ENCODE measurements around the gene OR51G1.
"Not testable (repeated sequence)": the region's sequence is repeated elsewhere in the genome, so short reads cannot be mapped to it uniquely, and the experiment has no call there.

Gene OR51G1
- long read RNA-seq = 0 reads

GRCh38 chr11:4924239-4924638 is at the start of gene OR51G1:
OR51G1 (minus strand) TSS chr11:4924339; CDS start chr11:4924339, 0 bp downstream.
- no peak within 1 kb of the TSS for H3K4me3 ChIP-seq (replicated peaks; ENCODE audit: insufficient read depth, low read length)

DNA sequence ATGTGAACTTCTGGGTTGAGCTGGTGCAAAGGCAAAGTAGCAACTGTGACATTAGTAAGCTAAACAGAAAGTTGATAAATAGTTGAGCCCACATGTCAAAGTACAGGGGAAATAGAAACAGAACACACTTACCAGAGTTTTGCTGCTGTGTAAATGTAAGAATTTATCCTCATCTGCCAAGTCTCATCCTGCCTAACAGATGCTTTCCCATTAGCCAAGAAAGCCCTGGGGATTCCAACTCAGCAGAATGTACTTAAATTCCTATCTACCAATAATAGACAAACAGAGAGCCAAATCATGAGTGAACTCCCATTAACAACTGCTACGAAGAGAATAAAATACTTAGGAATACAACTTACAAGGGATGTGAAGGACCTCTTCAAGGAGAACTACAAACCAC is 38.7 kb upstream of the OR51G1 start:
- no peak overlapping the region for H3K27ac ChIP-seq (replicated peaks)
- DNase-seq (ENCODE audit: low read depth in 1 of 2, low spot score in 1 of 2) = no peak
- no peak overlapping the region for H3K4me3 ChIP-seq (replicated peaks; ENCODE audit: insufficient read depth, low read length)
- TF ChIP-seq SPI1 (IDR thresholded peaks at IDR 0.05; ENCODE audit: borderline replicate concordance, low read depth) = no peak
- TF ChIP-seq POLR2AphosphoS5 (IDR thresholded peaks at IDR 0.05; ENCODE audit: low read depth) = no peak
- no peaks in the 10 kb centered on the region for H3K27me3 ChIP-seq (ENCODE audit: insufficient read depth, poor library complexity, severe bottlenecking)

More at GRCh38 chr11:4924239-4924638, at the start of gene OR51G1:
- Histone ChIP-seq H3K27ac (replicated peaks) (no peak within 1 kb of the TSS), H3K27me3 (ENCODE audit: insufficient read depth, poor library complexity, severe bottlenecking) (peaks cover 2% of the 10 kb centered on the region)
- TF ChIP-seq CTCF (IDR thresholded peaks at IDR 0.05; ENCODE audit: insufficient read depth, low read length) (no peak), REST (IDR thresholded peaks at IDR 0.05; ENCODE audit: insufficient replicate concordance, low read depth) (no peak), POLR2AphosphoS5 (IDR thresholded peaks at IDR 0.05; ENCODE audit: low read depth) (no peak), GABPA (IDR thresholded peaks at IDR 0.05; ENCODE audit: low read depth) (no peak), SPI1 (IDR thresholded peaks at IDR 0.05; ENCODE audit: borderline replicate concordance, low read depth) (no peak)
- no peak for DNase-seq (ENCODE audit: low read depth in 1 of 2, low spot score in 1 of 2)

GRCh38 chr11:4960877-4961276 is 36.7 kb upstream of the OR51G1 start:
- Histone ChIP-seq H3K27ac (replicated peaks) (no peak overlapping the region), H3K27me3 (ENCODE audit: insufficient read depth, poor library complexity, severe bottlenecking) (no peaks in the 10 kb centered on the region), H3K4me3 (replicated peaks; ENCODE audit: insufficient read depth, low read length) (no peak overlapping the region)
- DNase-seq (ENCODE audit: low read depth in 1 of 2, low spot score in 1 of 2) = no peak
- TF ChIP-seq SPI1 (IDR thresholded peaks at IDR 0.05; ENCODE audit: borderline replicate concordance, low read depth) (no peak), CTCF (IDR thresholded peaks at IDR 0.05; ENCODE audit: insufficient read depth, low read length) (no peak), GABPA (IDR thresholded peaks at IDR 0.05; ENCODE audit: low read depth) (no peak), POLR2AphosphoS5 (IDR thresholded peaks at IDR 0.05; ENCODE audit: low read depth) (no peak), REST (IDR thresholded peaks at IDR 0.05; ENCODE audit: insufficient replicate concordance, low read depth) (no peak)

DNA sequence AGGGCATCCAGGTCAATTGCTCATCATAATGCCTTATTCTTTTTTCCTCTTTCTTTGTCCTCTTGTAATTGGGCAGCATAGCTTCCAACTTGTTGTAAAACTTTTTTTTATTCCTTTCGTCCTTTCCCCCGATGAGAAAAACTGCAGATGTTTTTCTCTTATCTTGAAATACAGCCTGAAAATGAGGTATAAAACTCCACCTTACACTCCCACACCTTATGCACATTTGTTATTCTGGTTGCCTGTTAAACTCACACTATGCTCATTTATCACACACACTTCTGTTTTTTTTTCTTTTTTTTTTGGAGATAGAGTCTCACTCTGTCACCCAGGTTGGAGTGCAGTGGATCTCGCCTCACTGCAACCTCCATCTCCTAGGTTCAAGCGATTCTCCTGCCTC is 33.3 kb upstream of the OR51G1 start:
- TF ChIP-seq CTCF (IDR thresholded peaks at IDR 0.05; ENCODE audit: insufficient read depth, low read length) (no peak), GABPA (IDR thresholded peaks at IDR 0.05; ENCODE audit: low read depth) (no peak), SPI1 (IDR thresholded peaks at IDR 0.05; ENCODE audit: borderline replicate concordance, low read depth) (no peak), POLR2AphosphoS5 (IDR thresholded peaks at IDR 0.05; ENCODE audit: low read depth) (no peak)
- H3K27me3 ChIP-seq (ENCODE audit: insufficient read depth, poor library complexity, severe bottlenecking) = no peaks in the 10 kb centered on the region
- H3K27ac ChIP-seq (replicated peaks) = no peak overlapping the region
- no peak overlapping the region for H3K4me3 ChIP-seq (replicated peaks; ENCODE audit: insufficient read depth, low read length)
- DNase-seq (ENCODE audit: low read depth in 1 of 2, low spot score in 1 of 2) = no peak

GRCh38 chr11:4955613-4956012 is 31.5 kb upstream of the OR51G1 start, which contains the start of gene OR51A2:
OR51A2 (minus strand) TSS chr11:4955713; CDS start chr11:4955713, 0 bp downstream.
- not testable (repeated sequence) for DNase-seq (ENCODE audit: low read depth in 1 of 2, low spot score in 1 of 2); H3K27me3 ChIP-seq (ENCODE audit: insufficient read depth, poor library complexity, severe bottlenecking); H3K27ac ChIP-seq (replicated peaks); H3K4me3 ChIP-seq (replicated peaks; ENCODE audit: insufficient read depth, low read length)

All from HL-60 (cell line).